ENCODE measurements around the gene ISLR.

DNA sequence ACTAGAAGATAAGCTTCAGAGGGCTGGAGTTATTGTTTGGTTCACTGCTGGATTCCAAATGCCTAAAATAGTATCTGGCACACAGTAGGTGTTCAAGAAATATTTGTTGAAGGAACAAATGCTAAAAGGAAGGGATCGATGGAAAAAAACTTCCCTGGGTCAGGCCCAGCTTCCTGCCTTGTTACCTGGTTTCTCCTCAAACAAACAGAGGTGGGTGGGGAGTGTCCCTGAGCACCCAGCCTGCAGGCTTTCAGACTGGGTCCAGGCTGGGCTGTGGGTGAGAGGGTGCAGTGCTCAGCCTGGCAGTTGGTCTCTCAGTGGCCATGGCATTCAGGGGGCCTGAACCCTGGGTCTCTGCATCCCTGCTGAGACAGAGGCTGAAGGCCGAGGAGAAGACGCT lies 43.4 kb downstream of the ISLR start:
- TF ChIP-seq GATAD2A (IDR thresholded peaks at IDR 0.05) (no peak), MED1 (CRISPR knock-in tag; IDR thresholded peaks at IDR 0.05; ENCODE audit: borderline replicate concordance) (no peak), PHB2 (IDR thresholded peaks at IDR 0.05; ENCODE audit: low read depth) (no peak), ZNF133 (CRISPR knock-in tag; IDR thresholded peaks at IDR 0.05) (no peak), ATF1 (CRISPR knock-in tag; IDR thresholded peaks at IDR 0.05) (no peak), ATF1 (tag; IDR thresholded peaks at IDR 0.05) (no peak), TBP (optimal IDR thresholded peaks at IDR 0.05; ENCODE audit: low read depth, low read length) (no peak), CHD2 (IDR thresholded peaks at IDR 0.05; ENCODE audit: low read depth, low read length) (no peak)
- TF ChIP-seq, protein P1, sequence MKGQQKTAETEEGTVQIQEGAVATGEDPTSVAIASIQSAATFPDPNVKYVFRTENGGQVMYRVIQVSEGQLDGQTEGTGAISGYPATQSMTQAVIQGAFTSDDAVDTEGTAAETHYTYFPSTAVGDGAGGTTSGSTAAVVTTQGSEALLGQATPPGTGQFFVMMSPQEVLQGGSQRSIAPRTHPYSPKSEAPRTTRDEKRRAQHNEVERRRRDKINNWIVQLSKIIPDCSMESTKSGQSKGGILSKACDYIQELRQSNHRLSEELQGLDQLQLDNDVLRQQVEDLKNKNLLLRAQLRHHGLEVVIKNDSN (CRISPR knock-in tag; IDR thresholded peaks at IDR 0.05): no peak
- TF ChIP-seq, protein P2, sequence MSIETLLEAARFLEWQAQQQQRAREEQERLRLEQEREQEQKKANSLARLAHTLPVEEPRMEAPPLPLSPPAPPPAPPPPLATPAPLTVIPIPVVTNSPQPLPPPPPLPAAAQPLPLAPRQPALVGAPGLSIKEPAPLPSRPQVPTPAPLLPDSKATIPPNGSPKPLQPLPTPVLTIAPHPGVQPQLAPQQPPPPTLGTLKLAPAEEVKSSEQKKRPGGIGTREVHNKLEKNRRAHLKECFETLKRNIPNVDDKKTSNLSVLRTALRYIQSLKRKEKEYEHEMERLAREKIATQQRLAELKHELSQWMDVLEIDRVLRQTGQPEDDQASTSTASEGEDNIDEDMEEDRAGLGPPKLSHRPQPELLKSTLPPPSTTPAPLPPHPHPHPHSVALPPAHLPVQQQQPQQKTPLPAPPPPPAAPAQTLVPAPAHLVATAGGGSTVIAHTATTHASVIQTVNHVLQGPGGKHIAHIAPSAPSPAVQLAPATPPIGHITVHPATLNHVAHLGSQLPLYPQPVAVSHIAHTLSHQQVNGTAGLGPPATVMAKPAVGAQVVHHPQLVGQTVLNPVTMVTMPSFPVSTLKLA (conservative IDR thresholded peaks at IDR 0.05): no peak
